H1 (cell line): ENCODE data around the gene VAMP2. TPM values are rescaled to one million over a fixed set of nuclear protein-coding genes. Genes with fewer than 3 reads are reported as not detected.

Experiments used
- BACH1 ChIP-seq: IDR thresholded peaks from 2 replicates; pipeline ENCODE4 v1.6.1; 2012; ENCODE audit warnings: low read length, improper control_type of control experiment
- CEBPB ChIP-seq: IDR thresholded peaks from 2 replicates; pipeline ENCODE4 v1.6.1; 2012; ENCODE audit warnings: low read depth, low read length
- GTF2F1 ChIP-seq: IDR thresholded peaks from 2 replicates; pipeline ENCODE4 v1.6.1; 2012; ENCODE audit warnings: low read depth, low read length, improper control_type of control experiment, borderline replicate concordance
- SP4 ChIP-seq: IDR thresholded peaks from 2 replicates; pipeline ENCODE4 v1.6.1; 2012; ENCODE audit warnings: low read length, inconsistent platforms
- TAF7 ChIP-seq: optimal IDR thresholded peaks from 2 replicates; pipeline ENCODE3; 2011; ENCODE audit warnings: low read depth, mild to moderate bottlenecking, inconsistent platforms, low read length, moderate library complexity, borderline replicate concordance
- TCF12 ChIP-seq: IDR thresholded peaks from 2 replicates; pipeline ENCODE4 v1.6.1; 2011; ENCODE audit warnings: low read depth, mild to moderate bottlenecking, low read length
- polyA plus RNA-seq, 7 experiments: library from polyadenylated mRNA; depleted of rRNA in 3 of 7; stranded (reverse) in 5 of 7; unstranded in 2 of 7; fragments of >200 nt in 5 of 7; fragments of 200-250 nt in 2 of 7; gene quantifications; 1 replicate in 5 of 7; 2 replicates in 1 of 7; 4 replicates in 1 of 7; pipeline versions ENCODE4 v1.2.1 to v1.2.3, GENCODE V29; 2011 to 2013; ENCODE audit warnings: missing spikeins in 2 of 7, mixed read lengths in 2 of 7
- total RNA-seq: library from RNA; stranded (reverse); fragmentation: NEBNext Ultra II Directional; extraction: Animal tissue kit (Norgen Biotek cat#: 25700); gene quantifications from 2 replicates; pipeline ENCODE4 v1.2.1, GENCODE V29; 2021

VAMP2 gene
- total and polyA plus RNA-seq, 2 of the 8 experiments (the other 6 are each of a cell fraction or from before 2014, with no cell fraction given) = 19.3 to 20.5 TPM

DNA sequence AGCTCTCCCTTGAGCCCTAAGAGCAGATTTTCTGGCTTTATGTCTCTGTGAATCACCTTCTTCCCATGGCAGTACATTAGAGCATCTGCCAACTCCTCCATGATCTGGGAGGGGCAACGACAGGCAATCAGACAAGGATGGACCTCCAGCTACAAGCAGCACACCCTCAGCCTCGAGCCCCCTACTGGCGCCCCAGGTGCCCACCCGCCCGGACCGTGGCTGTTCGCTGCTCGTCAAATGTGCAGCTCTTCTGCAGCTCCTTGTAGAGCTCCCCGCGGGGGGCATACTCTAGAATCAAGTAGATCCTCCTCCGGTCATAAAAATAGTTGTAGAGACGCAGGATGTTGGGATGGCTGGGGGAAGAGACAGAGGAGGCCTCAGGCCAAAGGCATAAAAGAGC is 43.8 kb upstream of the VAMP2 start (continued):
- TF ChIP-seq SP4 (no peak), CEBPB (no peak), GTF2F1 (no peak), BACH1 (no peak), TAF7 (no peak), TCF12 (no peak)
